ENCODE data around the gene SPTBN1. TPM values are rescaled to one million over a fixed set of nuclear protein-coding genes. Genes with fewer than 3 reads are reported as not detected.

The SPTBN1 gene
- total and polyA plus RNA-seq, 9 of the 15 experiments (the other 6 are each of a cell fraction or from before 2014, with no cell fraction given) = 8.9 to 66.8 (median 31.4) TPM

GRCh38 chr2:54574107-54574859 lies 118.2 kb downstream of the SPTBN1 start (continued):
- TF ChIP-seq ZBTB40 (IDR thresholded peaks at IDR 0.05) (no peak), ZBTB40 (CRISPR knock-in tag; IDR thresholded peaks at IDR 0.05) (no peak), SREBF2 (CRISPR knock-in tag; IDR thresholded peaks at IDR 0.05) (peak; percentile 81; the same call in 1 of the 2 replicates), MGA (IDR thresholded peaks at IDR 0.05) (peak; percentile 98), GABPA (tag; conservative IDR thresholded peaks at IDR 0.05; ENCODE audit: low read depth) (0 out of 2 replicates have a peak, but pooled peaks have one; percentile 25), MEIS2 (IDR thresholded peaks at IDR 0.05; ENCODE audit: partially characterized antibody) (peak; percentile 39)

All from K562 (cell line).